Stomach smooth muscle (tissue), 2 donors: ENCODE measurements around the gene VAC14.
A peak's percentile ranks its signal among the peaks of the same experiment; 100 is the strongest.
"Not testable (repeated sequence)": the region's sequence is repeated elsewhere in the genome, so short reads cannot be mapped to it uniquely, and the experiment has no call there.

Experiments used
- H3K27ac ChIP-seq: one replicate; pipeline ENCODE4 v1.7.0; 2013; ENCODE audit warnings: mild to moderate bottlenecking, low read length, inconsistent platforms
- H3K27me3 ChIP-seq, 2 donors: one replicate each; pipeline ENCODE4 v1.7.0; 2013; ENCODE audit warnings: low read length in 2 of 2; ENCODE audit not compliant: insufficient read depth in 2 of 2, control insufficient read depth in 1 of 2
- H3K36me3 ChIP-seq, 2 donors: one replicate each; pipeline ENCODE4 v1.7.0; 2013; ENCODE audit warnings: low read length in 2 of 2; ENCODE audit not compliant: control insufficient read depth in 2 of 2, insufficient read depth in 2 of 2
- H3K4me1 ChIP-seq: one replicate; pipeline ENCODE4 v1.7.0; 2013; ENCODE audit warnings: low read length; ENCODE audit not compliant: control insufficient read depth, insufficient read depth
- H3K4me3 ChIP-seq, 2 donors: one replicate each; pipeline ENCODE4 v1.7.0; 2013; ENCODE audit warnings: low read length in 2 of 2
- H3K9ac ChIP-seq, 2 donors: one replicate each; pipeline ENCODE4 v1.7.0; 2013; ENCODE audit warnings: low read length in 2 of 2, mild to moderate bottlenecking in 1 of 2
- H3K9me3 ChIP-seq, 2 donors: one replicate each; pipeline ENCODE4 v1.7.0; 2013; ENCODE audit warnings: low read length in 2 of 2; ENCODE audit not compliant: control insufficient read depth in 2 of 2
- donor health status: healthy.
- donor health status: Pancreatic carcinoma.

The VAC14 gene

GRCh38 chr16:70744366-70744765 is 56.6 kb downstream of the VAC14 start:
- peaks cover 0 to 2% of the 10 kb centered on the region in 2 donors for H3K36me3 ChIP-seq
- no peaks in the 10 kb centered on the region for H3K27me3 ChIP-seq
- no peak overlapping the region for H3K9ac ChIP-seq
- H3K4me3 ChIP-seq: no peak overlapping the region
- no peaks in the 10 kb centered on the region for H3K9me3 ChIP-seq
- H3K4me1 ChIP-seq: peaks cover 36% of the 10 kb centered on the region
- H3K27ac ChIP-seq: no peak overlapping the region

GRCh38 chr16:70743791-70744190 is 57.2 kb downstream of the VAC14 start:
- Histone ChIP-seq H3K36me3 (peaks cover 0 to 2% of the 10 kb centered on the region in 2 donors), H3K27ac (no peak overlapping the region), H3K9me3 (no peaks in the 10 kb centered on the region), H3K27me3 (no peaks in the 10 kb centered on the region), H3K4me1 (peaks cover 39% of the 10 kb centered on the region), H3K9ac (no peak overlapping the region), H3K4me3 (no peak overlapping the region)

GRCh38 chr16:70742967-70743366 is 58.0 kb downstream of the VAC14 start:
- H3K36me3 ChIP-seq, H3K27me3 ChIP-seq, H3K27ac ChIP-seq, H3K9me3 ChIP-seq, H3K9ac ChIP-seq, H3K4me3 ChIP-seq: not testable (repeated sequence)
- H3K4me1 ChIP-seq: peaks cover 46% of the 10 kb centered on the region

- peaks cover 51% of the 10 kb centered on the region for H3K4me1 ChIP-seq
- no peaks in the 10 kb centered on the region for H3K9me3 ChIP-seq
- H3K27ac ChIP-seq: no peak overlapping the region
- H3K9ac ChIP-seq: no peak overlapping the region
- no peaks in the 10 kb centered on the region for H3K27me3 ChIP-seq
- no peak overlapping the region for H3K4me3 ChIP-seq
- peaks cover 0 to 2% of the 10 kb centered on the region in 2 donors for H3K36me3 ChIP-seq
These were observed 59.2 kb downstream of the VAC14 start for GRCh38 chr16:70741783-70742125.

GRCh38 chr16:70740914-70741782 is 59.8 kb downstream of the VAC14 start:
- Histone ChIP-seq H3K9me3 (no peaks in the 10 kb centered on the region), H3K4me3 (no peak overlapping the region), H3K36me3 (peaks cover 0 to 2% of the 10 kb centered on the region in 2 donors), H3K27ac (peak overlapping the region; percentile 2), H3K9ac (no peak overlapping the region), H3K27me3 (no peaks in the 10 kb centered on the region), H3K4me1 (peaks cover 51% of the 10 kb centered on the region)

GRCh38 chr16:70740174-70740913 is 60.6 kb downstream of the VAC14 start:
- Histone ChIP-seq H3K27me3 (no peaks in the 10 kb centered on the region), H3K36me3 (peaks cover 0 to 2% of the 10 kb centered on the region in 2 donors), H3K4me1 (peaks cover 51% of the 10 kb centered on the region), H3K27ac (peak overlapping the region; percentile 2), H3K4me3 (no peak overlapping the region), H3K9ac (no peak overlapping the region), H3K9me3 (no peaks in the 10 kb centered on the region)

GRCh38 chr16:70739389-70739788 is 61.6 kb downstream of the VAC14 start:
- no peaks in the 10 kb centered on the region for H3K9me3 ChIP-seq
- no peak overlapping the region for H3K9ac ChIP-seq
- H3K27ac ChIP-seq: peak overlapping the region; percentile 98
- peaks cover 55% of the 10 kb centered on the region for H3K4me1 ChIP-seq
- peaks cover 0 to 2% of the 10 kb centered on the region in 2 donors for H3K36me3 ChIP-seq
- no peak overlapping the region for H3K4me3 ChIP-seq
- H3K27me3 ChIP-seq: no peaks in the 10 kb centered on the region

- Histone ChIP-seq H3K27me3 (no peaks in the 10 kb centered on the region), H3K9me3 (no peaks in the 10 kb centered on the region), H3K27ac (peak overlapping the region; percentile 98), H3K4me3 (peak overlapping the region; percentile 4 to 55), H3K9ac (peak overlapping the region; percentile 57 to 69), H3K36me3 (peaks cover 0 to 2% of the 10 kb centered on the region in 2 donors), H3K4me1 (peaks cover 46% of the 10 kb centered on the region)
These were observed 62.6 kb downstream of the VAC14 start for GRCh38 chr16:70738083-70738977.

GRCh38 chr16:70737377-70738082 is 63.4 kb downstream of the VAC14 start:
- H3K36me3 ChIP-seq: peaks cover 0 to 2% of the 10 kb centered on the region in 2 donors
- peak overlapping the region; percentile 98 for H3K27ac ChIP-seq
- H3K9me3 ChIP-seq: no peaks in the 10 kb centered on the region
- peak overlapping the region; percentile 4 to 55 for H3K4me3 ChIP-seq
- peaks cover 46% of the 10 kb centered on the region for H3K4me1 ChIP-seq
- H3K9ac ChIP-seq: peak overlapping the region; percentile 57 to 69
- no peaks in the 10 kb centered on the region for H3K27me3 ChIP-seq
